GM10266 (cell line): ENCODE measurements around the gene MAP3K14.

Source experiments
- DNase-seq: peaks from one replicate; pipeline ENCODE4 v3.0.0; 2012; ENCODE audit errors: extremely low spot score
- TF ChIP-seq, protein P1 (sequence below): IDR thresholded peaks from 2 replicates; pipeline ENCODE4 v1.5.1; 2012; ENCODE audit warnings: mild to moderate bottlenecking, low read depth; ENCODE audit not compliant: control insufficient read depth, insufficient read depth; ENCODE audit errors: missing control alignments

MAP3K14 gene

DNA sequence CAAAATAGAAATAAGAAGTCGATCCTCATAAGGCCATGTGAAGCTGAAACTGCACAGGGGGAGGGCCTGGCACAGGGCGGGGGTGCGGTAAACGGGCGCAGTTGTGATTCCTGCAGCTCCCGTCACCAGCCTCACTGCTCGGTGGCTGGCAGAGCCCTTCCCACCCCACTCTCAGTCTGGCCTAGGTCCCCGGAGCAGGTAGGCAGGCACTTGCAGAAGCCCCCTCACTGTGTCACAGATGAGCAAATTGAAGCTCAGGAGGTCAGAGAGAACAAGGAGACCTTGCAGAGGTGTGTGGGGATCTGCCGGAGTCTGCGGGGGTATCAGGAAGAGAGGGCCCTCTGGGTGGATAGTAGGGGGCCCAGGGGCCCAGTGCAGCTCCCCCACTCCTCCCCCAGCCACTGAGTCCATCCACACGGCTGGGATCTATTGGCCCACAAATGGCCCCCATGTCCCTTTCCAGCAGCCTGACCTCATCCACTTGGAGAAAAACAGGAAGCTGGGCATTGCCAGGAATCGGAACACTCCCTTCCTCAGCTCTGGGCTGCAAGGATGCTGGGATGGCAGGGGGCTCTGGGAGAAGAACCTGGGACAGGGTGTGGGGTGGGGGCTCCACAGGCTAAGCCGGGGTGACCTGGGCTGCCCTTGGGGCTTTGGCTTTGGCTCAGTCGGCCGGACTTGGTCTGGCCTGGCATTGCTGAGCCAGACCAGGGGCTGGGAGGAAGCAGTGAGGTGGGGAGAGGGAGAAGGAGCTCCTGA, 21.4 kb upstream of the MAP3K14 start:
- TF ChIP-seq, protein P1, sequence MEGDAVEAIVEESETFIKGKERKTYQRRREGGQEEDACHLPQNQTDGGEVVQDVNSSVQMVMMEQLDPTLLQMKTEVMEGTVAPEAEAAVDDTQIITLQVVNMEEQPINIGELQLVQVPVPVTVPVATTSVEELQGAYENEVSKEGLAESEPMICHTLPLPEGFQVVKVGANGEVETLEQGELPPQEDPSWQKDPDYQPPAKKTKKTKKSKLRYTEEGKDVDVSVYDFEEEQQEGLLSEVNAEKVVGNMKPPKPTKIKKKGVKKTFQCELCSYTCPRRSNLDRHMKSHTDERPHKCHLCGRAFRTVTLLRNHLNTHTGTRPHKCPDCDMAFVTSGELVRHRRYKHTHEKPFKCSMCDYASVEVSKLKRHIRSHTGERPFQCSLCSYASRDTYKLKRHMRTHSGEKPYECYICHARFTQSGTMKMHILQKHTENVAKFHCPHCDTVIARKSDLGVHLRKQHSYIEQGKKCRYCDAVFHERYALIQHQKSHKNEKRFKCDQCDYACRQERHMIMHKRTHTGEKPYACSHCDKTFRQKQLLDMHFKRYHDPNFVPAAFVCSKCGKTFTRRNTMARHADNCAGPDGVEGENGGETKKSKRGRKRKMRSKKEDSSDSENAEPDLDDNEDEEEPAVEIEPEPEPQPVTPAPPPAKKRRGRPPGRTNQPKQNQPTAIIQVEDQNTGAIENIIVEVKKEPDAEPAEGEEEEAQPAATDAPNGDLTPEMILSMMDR: no peak
- DNase-seq: no peak

DNA sequence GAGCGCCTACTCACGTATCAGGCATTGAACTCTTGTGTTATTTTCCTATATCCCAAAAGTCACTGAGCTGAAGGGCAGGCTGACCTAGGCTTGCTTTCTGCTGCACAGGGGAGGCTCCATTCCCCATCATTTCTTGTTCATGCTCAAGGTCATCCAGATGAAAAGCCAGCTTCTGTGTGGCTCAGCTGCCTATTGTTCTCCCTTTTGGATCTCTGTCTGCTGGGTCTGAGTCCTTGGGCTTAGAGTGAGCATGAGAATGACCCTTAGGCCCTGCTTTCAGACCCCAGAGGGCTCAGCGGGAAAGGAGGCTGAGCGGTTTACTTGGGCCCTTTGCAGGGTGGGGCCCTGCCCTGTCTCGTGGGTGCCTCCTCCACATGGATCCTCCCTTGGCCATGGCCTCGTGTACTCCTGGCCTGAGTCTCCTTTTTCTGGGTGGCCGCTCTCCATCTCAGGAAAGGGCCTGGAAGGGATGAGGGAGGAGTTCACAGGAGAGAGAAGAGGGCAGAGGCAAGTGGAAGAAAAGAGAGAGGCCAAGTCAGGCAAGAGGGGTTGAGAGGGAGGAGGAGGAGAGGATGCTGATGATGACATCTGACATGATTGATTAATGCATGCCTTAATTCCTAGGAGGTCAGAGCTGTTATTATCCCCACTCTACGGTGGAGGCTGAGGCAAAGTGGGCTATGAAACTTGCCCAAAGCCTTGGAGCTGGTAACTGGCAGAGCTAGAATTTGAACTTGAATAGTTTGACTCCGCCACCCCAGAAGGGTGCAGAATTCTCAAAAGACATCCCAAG, 19.8 kb upstream of the MAP3K14 start:
- TF ChIP-seq, protein P1: no peak
- DNase-seq: no peak

DNA sequence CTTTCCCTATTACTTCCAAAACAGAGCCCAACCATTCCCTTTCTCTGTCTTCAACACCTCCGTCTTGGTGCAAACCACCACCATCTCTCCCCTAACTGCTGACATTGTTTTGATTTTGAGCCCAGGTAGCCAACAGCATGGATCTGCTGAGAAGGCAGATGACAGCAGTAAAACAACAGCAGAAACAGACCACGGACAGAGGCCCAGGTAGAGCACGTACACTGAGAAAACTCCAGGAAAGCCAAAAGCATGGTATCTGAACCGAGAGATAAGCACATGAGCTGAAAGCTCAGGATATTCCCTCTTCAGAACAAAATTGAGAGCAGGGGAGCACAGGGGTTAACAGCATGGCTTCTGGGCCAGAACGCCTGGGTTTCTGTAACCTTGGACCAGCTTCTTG, 18.9 kb upstream of the MAP3K14 start:
- TF ChIP-seq, protein P1: no peak
- DNase-seq: no peak

DNA sequence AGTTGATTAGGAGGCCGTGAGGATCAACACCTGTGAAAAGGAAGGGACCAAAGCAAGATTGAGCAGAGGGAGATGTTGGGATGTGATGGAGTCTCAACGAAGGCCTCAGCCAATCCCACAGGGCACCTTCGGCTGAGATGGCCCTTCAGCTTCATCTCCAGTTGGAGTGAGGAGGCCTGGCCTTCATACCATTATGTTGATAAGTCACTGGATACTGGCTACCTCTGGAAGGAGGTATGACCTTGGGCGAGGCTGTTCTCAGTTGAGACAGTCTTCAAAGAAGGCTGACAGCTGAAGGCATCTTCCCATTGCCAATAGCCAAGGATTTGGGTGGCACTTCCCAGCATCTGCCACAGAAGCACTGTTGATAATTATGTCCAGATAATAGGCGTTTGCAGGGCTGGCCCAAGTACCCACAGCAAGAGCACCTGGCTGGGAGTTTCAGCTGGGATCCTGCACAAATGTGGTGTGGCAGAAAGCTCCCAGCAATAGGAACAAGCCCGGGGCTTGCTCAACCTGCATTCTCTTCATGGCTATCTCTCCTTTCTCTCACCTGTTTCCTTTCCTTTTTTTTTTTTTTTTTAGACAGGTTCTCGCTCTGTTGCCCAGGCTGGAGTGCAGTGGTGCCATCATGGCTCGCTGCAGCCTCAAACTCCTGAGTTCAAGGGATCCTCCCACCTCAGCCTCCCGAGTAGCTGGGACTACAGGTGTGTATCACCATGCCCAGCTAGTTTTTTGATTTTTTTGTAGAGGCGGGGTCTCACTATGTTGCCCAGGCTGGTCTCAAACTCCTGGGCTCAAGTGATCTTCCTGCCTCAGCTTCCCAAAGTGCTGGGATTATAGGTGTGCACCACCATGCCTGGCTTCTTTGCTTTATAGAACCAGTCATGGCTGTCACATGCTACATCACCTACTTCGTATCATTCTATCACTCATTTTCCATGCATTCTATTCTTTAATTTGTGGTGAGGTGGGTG, 18.2 kb upstream of the MAP3K14 start:
- TF ChIP-seq, protein P1: no peak
- no peak for DNase-seq

DNA sequence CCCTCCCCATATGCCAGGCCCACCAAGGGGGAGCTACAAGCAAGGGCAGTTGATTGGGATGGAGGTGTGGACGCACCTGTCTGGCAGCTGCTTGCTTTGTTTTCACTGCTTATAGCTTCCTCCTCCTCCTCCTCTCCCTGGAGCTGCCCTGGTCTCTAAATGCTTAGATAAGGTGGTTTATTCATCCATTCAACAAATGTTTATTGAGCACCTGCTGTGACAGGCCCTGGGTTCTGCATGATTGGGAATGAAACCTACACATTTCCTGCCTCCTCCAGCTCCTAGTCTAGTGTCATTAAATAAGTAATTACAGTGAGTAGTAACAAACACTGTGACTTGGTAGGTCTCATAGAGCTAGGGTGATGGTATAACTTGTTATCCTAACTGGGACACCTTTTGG, 17.4 kb upstream of the MAP3K14 start:
- TF ChIP-seq, protein P1: no peak
- DNase-seq: no peak

DNA sequence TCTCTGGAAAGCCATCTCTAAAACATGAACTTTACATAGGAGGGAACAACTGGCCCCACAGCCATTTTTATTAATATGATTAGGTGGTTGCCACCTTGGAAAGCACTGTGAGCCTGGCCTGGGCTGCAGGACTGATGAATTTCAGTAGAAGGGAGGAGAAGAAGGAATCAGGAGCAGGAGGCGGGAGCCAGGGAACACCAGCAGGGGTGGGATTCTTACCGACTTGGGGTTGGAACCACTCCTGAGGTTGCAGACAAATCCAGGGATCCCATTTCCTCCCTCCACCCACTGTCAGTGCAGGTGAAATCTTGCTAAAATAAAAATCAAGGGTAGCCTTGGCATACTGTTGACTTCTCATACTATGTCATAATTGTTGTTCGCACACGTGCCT, 16.9 kb upstream of the MAP3K14 start:
- TF ChIP-seq, protein P1: no peak
- DNase-seq: no peak
